NCI-H82 treated with DMSO at 0.1 percent for 48 hours (cell line): ENCODE results near the gene PTGDS.

Experiments used
- DNase-seq: peaks from one replicate; lab custom pipeline; 2025; ENCODE audit not compliant: unreplicated experiment; lab: John Stamatoyannopoulos, UW

Gene PTGDS

GRCh38 chr9:137007108-137007815, 30.0 kb downstream of the PTGDS start:
- DNase-seq, result no peak

- DNase-seq, result no peak
Measured at GRCh38 chr9:137007816-137008270, 30.5 kb downstream of the PTGDS start.

GRCh38 chr9:137008312-137008711, 31.0 kb downstream of the PTGDS start:
- no peak for DNase-seq

- no peak for DNase-seq
Measured at GRCh38 chr9:137009217-137009616, 31.9 kb downstream of the PTGDS start.

- no peak for DNase-seq
Measured at GRCh38 chr9:137009938-137010732, 32.8 kb downstream of the PTGDS start.

GRCh38 chr9:137011156-137011555, 33.9 kb downstream of the PTGDS start:
- no peak for DNase-seq

- no peak for DNase-seq
Measured at GRCh38 chr9:137011907-137012675, 34.8 kb downstream of the PTGDS start.

- DNase-seq, result no peak
Measured at GRCh38 chr9:137012694-137013570, 35.6 kb downstream of the PTGDS start.

GRCh38 chr9:137013571-137013940, 36.3 kb downstream of the PTGDS start:
- no peak for DNase-seq

GRCh38 chr9:137014166-137014565, 36.9 kb downstream of the PTGDS start:
- DNase-seq, result no peak

GRCh38 chr9:137014776-137015539, 37.7 kb downstream of the PTGDS start:
- DNase-seq, result no peak

GRCh38 chr9:137015540-137015930, 38.2 kb downstream of the PTGDS start:
- DNase-seq, result no peak

GRCh38 chr9:137015976-137016375, 38.7 kb downstream of the PTGDS start:
- no peak for DNase-seq

- DNase-seq, result no peak
Measured at GRCh38 chr9:137016436-137016835, 39.1 kb downstream of the PTGDS start.

- DNase-seq, result no peak
Measured at GRCh38 chr9:137017071-137017470, 39.8 kb downstream of the PTGDS start.

GRCh38 chr9:137017791-137018497, 40.6 kb downstream of the PTGDS start:
- DNase-seq, result no peak

- no peak for DNase-seq
Measured at GRCh38 chr9:137018761-137019559, 41.7 kb downstream of the PTGDS start.

- no peak for DNase-seq
Measured at GRCh38 chr9:137019891-137020683, 42.8 kb downstream of the PTGDS start.
